GM20000 (cell line): ENCODE data around the gene PPHLN1.
A peak's percentile ranks its signal among the peaks of the same experiment; 100 is the strongest.

ENCODE experiments used
- DNase-seq: peaks from one replicate; pipeline ENCODE4 v3.0.0; 2012; ENCODE audit warnings: low spot score
- CTCF ChIP-seq: IDR thresholded peaks from 2 replicates; pipeline ENCODE4 v1.5.1; 2012; ENCODE audit warnings: mild to moderate bottlenecking, control low read depth; ENCODE audit errors: extremely low read depth, missing control alignments

The PPHLN1 gene

GRCh38 chr12:42473561-42473960, 147.6 kb downstream of the PPHLN1 start:
- DNase-seq = no peak
- no peak for TF ChIP-seq CTCF

GRCh38 chr12:42474391-42474790, 148.4 kb downstream of the PPHLN1 start:
- DNase-seq = no peak
- no peak for TF ChIP-seq CTCF

GRCh38 chr12:42475106-42475505, 149.1 kb downstream of the PPHLN1 start:
- DNase-seq = no peak
- TF ChIP-seq CTCF = no peak

- TF ChIP-seq CTCF = no peak
- no peak for DNase-seq
Observed at GRCh38 chr12:42477941-42478340, 152.0 kb downstream of the PPHLN1 start.

- DNase-seq = no peak
- TF ChIP-seq CTCF = no peak
Observed at GRCh38 chr12:42481368-42481767, 155.4 kb downstream of the PPHLN1 start.

GRCh38 chr12:42482041-42482747, 156.2 kb downstream of the PPHLN1 start:
- DNase-seq = no peak
- no peak for TF ChIP-seq CTCF

- DNase-seq = peak; percentile 94
Observed at GRCh38 chr12:42482748-42483520, 157.0 kb downstream of the PPHLN1 start.

More at GRCh38 chr12:42482748-42483520, 157.0 kb downstream of the PPHLN1 start:
- peak; percentile 98 for TF ChIP-seq CTCF
